CD8-positive, alpha-beta memory T cell (primary cell): ENCODE results near the gene SLC15A5. TPM values are rescaled to one million over a fixed set of nuclear protein-coding genes. Genes with fewer than 3 reads are reported as not detected.

Experiments
- CTCF ChIA-PET: fragments of 350-600 bp; sonication (Branson Sonifier 250); formaldehyde crosslinking; loops from one replicate; lab custom pipeline; 2021; ENCODE audit warnings: antibody characterized with exemption; lab: Charles Lee
- POLR2A ChIA-PET: fragments of 350-600 bp; sonication (Branson Sonifier 250); formaldehyde crosslinking; loops from one replicate; lab custom pipeline; 2021; ENCODE audit warnings: antibody characterized with exemption; lab: Charles Lee
- DNase-seq, 5 donors: peaks; one replicate each; pipeline versions ENCODE4 v3.0.0 to v3.0.0-alpha.2; 2020 to 2022; ENCODE audit warnings: mixed read lengths in 1 of 5
- H3K27ac ChIP-seq: one replicate; pipeline ENCODE4 v1.7.0; 2013; ENCODE audit warnings: low read depth, mild to moderate bottlenecking, low read length, moderate library complexity
- H3K27me3 ChIP-seq: 2 replicates; pipeline ENCODE4 v1.7.0; 2013; ENCODE audit warnings: low read length, mild to moderate bottlenecking; ENCODE audit not compliant: insufficient read depth, poor library complexity, severe bottlenecking
- H3K36me3 ChIP-seq: 2 replicates; pipeline ENCODE4 v1.7.0; 2013; ENCODE audit warnings: mild to moderate bottlenecking, low read length, moderate library complexity; ENCODE audit not compliant: insufficient read depth
- H3K4me1 ChIP-seq: 2 replicates; pipeline ENCODE4 v1.7.0; 2013; ENCODE audit warnings: mild to moderate bottlenecking, low read length, moderate library complexity; ENCODE audit not compliant: insufficient read depth
- H3K4me3 ChIP-seq: 2 replicates; pipeline ENCODE4 v1.7.0; 2013; ENCODE audit warnings: mild to moderate bottlenecking, low read length
- H3K9me3 ChIP-seq: 2 replicates; pipeline ENCODE4 v1.7.0; 2013; ENCODE audit warnings: mild to moderate bottlenecking, low read length
- H3K27ac Mint-ChIP-seq, 8 donors: one replicate each; pipeline ENCODE4 v1.8.0; 2020 to 2021; ENCODE audit warnings: mixed read lengths in 8 of 8, mild to moderate bottlenecking in 6 of 8, inconsistent platforms in 3 of 8, moderate library complexity in 3 of 8
- H3K27me3 Mint-ChIP-seq, 2 donors: one replicate each; pipeline ENCODE4 v1.8.0; 2020 to 2021; ENCODE audit warnings: mixed read lengths in 2 of 2, mild to moderate bottlenecking in 1 of 2, moderate library complexity in 1 of 2
- H3K36me3 Mint-ChIP-seq, 3 donors: one replicate each; pipeline ENCODE4 v1.8.0; 2020 to 2021; ENCODE audit warnings: mixed read lengths in 3 of 3, inconsistent platforms in 1 of 3, mild to moderate bottlenecking in 1 of 3
- H3K4me1 Mint-ChIP-seq, 3 donors: one replicate each; pipeline ENCODE4 v1.8.0; 2020 to 2021; ENCODE audit warnings: mixed read lengths in 3 of 3, inconsistent platforms in 1 of 3, mild to moderate bottlenecking in 1 of 3
- H3K4me3 Mint-ChIP-seq, 7 donors: one replicate each; pipeline ENCODE4 v1.8.0; 2020 to 2021; ENCODE audit warnings: mixed read lengths in 7 of 7, mild to moderate bottlenecking in 6 of 7, moderate library complexity in 4 of 7, inconsistent platforms in 2 of 7
- H3K9me3 Mint-ChIP-seq, 5 donors: one replicate each; pipeline ENCODE4 v1.8.0; 2020 to 2022; ENCODE audit warnings: mixed read lengths in 5 of 5, mild to moderate bottlenecking in 3 of 5, moderate library complexity in 2 of 5, inconsistent platforms in 1 of 5
- polyA plus RNA-seq: library from polyadenylated mRNA; unstranded; fragments of 300-500 nt; fragmentation: Illumina TruSeq; gene quantifications from one replicate; pipeline ENCODE4 v1.2.3, GENCODE V29; 2021
- total RNA-seq, 2 experiments: library from RNA; stranded (reverse); gene quantifications; one replicate each; pipeline ENCODE4 v1.2.3, GENCODE V29; 2021

The SLC15A5 gene, protein sequence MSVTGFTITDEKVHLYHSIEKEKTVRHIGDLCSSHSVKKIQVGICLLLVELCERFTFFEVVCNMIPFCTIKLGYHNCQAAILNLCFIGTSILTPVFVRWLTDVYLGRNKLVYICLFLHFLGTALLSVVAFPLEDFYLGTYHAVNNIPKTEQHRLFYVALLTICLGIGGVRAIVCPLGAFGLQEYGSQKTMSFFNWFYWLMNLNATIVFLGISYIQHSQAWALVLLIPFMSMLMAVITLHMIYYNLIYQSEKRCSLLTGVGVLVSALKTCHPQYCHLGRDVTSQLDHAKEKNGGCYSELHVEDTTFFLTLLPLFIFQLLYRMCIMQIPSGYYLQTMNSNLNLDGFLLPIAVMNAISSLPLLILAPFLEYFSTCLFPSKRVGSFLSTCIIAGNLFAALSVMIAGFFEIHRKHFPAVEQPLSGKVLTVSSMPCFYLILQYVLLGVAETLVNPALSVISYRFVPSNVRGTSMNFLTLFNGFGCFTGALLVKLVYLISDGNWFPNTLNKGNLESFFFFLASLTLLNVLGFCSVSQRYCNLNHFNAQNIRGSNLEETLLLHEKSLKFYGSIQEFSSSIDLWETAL
- total RNA-seq, result not detected
- not detected for polyA plus RNA-seq

DNA sequence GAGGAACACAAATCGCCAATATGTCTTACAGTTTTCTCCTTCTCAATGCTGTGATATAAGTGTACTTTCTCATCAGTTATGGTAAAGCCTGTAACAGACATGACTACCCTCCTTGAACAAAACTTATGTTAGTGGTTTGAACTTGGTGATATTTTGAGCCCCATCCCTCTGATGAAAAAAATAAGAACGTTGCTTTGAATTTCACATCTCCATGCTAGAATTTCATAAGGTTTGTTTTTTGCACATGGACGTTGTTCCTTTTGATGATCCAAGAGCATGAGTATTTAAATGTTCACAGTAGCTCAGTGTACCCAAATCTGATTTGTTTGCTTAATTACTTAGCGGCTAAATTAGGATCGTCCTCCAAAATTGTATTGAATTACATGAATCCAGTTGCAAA lies at the start of gene SLC15A5:
SLC15A5 (minus strand) TSS at position 101 of the 400 bp plus-strand sequence; CDS start at position 101, 0 bp downstream.
- DNase-seq, result no peak

DNA sequence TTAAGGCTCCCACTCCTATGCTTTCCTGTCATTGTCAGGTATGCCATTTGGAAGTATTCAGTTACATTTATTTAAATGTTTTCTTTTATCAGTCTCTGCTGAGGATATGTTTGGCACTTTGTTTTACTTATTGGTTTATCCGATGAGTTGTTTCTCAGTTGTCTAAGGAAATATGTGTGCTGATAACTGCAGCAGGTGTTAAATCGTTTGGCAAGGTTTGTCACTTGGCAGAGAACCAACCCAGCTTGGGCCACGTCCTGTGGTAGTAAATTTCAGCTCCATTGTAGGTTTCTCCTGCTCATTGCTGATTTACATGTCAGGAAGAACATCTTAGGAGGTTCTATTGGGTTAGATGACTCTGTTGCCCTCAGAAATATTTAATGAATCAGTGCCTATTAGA lies 47.9 kb upstream of the SLC15A5 start:
- no peaks in the 10 kb centered on the region for H3K4me1 Mint-ChIP-seq
- no peak for DNase-seq
- no peaks in the 10 kb centered on the region for H3K36me3 Mint-ChIP-seq
- ChIA-PET CTCF (no interaction called here), POLR2A (no interaction called here)
- Histone ChIP-seq H3K4me3 (no peak overlapping the region), H3K27ac (no peak overlapping the region), H3K27me3 (no peaks in the 10 kb centered on the region), H3K9me3 (peaks cover 7% of the 10 kb centered on the region), H3K4me1 (no peaks in the 10 kb centered on the region), H3K36me3 (no peaks in the 10 kb centered on the region)
- peaks cover 5 to 36% (median 13%) of the 10 kb centered on the region in 5 donors for H3K9me3 Mint-ChIP-seq
- no peaks in the 10 kb centered on the region for H3K27me3 Mint-ChIP-seq
- no peak overlapping the region for H3K4me3 Mint-ChIP-seq
- H3K27ac Mint-ChIP-seq, result no peak overlapping the region

More for the DNA sequence above, at the start of gene SLC15A5:
- H3K36me3 ChIP-seq, result no peaks in the 10 kb centered on the region
- no peaks in the 10 kb centered on the region for H3K9me3 ChIP-seq
- ChIA-PET POLR2A (no interaction called here), CTCF (no interaction called here)
- Mint-ChIP-seq H3K36me3 (no peaks in the 10 kb centered on the region), H3K27ac (no peak within 1 kb of the TSS), H3K4me1 (no peaks in the 10 kb centered on the region), H3K9me3 (peaks cover 0 to 18% (median 5%) of the 10 kb centered on the region in 5 donors), H3K4me3 (no peak within 1 kb of the TSS), H3K27me3 (no peaks in the 10 kb centered on the region)
- H3K4me3 ChIP-seq, result no peak within 1 kb of the TSS
- no peaks in the 10 kb centered on the region for H3K27me3 ChIP-seq
- no peaks in the 10 kb centered on the region for H3K4me1 ChIP-seq
- H3K27ac ChIP-seq, result no peak within 1 kb of the TSS

DNA sequence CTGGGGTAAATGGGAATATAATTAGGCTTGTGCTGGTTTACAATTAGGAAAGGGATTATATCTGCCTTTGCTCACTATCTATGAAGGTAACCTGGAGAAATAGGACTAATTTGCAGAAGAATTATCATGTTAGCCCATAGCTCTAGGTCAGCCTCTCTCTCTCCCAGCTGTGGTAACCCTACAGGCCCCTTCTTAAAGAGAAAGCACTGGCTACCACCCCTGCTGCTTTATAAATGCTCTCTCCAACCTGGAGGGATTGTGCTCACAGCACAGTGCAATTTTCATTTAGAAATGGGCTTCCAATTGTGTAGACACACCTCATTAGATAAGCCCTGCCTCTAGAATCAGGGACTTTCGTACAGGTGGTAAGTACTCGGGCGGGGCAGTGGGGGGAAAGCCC lies 47.3 kb upstream of the SLC15A5 start:
- Histone ChIP-seq H3K4me1 (no peaks in the 10 kb centered on the region), H3K36me3 (no peaks in the 10 kb centered on the region), H3K27ac (no peak overlapping the region), H3K4me3 (no peak overlapping the region), H3K9me3 (peaks cover 7% of the 10 kb centered on the region), H3K27me3 (no peaks in the 10 kb centered on the region)
- Mint-ChIP-seq H3K4me1 (no peaks in the 10 kb centered on the region), H3K27ac (no peak overlapping the region), H3K9me3 (peaks cover 5 to 39% (median 13%) of the 10 kb centered on the region in 5 donors), H3K27me3 (no peaks in the 10 kb centered on the region), H3K4me3 (no peak overlapping the region), H3K36me3 (no peaks in the 10 kb centered on the region)
- CTCF ChIA-PET, result no interaction called here
- DNase-seq, result no peak
- POLR2A ChIA-PET, result no interaction called here

DNA sequence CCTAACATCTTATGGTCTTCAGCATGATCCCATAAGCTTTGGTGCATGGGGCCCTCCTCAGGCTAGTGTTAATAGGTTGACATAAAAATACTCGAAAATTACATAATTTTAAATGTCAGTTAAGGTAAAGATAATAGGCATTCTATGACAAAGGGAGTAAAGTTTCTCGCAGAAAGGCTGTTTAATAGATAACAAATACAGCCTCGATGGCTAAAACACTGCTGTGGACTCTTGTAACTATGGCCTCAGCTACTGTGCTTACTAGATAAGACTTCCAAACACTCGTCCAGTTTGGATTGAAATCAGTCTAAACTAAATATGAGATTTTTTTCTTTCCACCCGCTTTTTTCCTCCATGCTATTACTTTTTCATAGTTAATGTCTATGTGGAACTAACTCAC lies 46.8 kb upstream of the SLC15A5 start:
- H3K36me3 Mint-ChIP-seq, result no peaks in the 10 kb centered on the region
- POLR2A ChIA-PET, result no interaction called here
- H3K4me1 Mint-ChIP-seq, result no peaks in the 10 kb centered on the region
- Histone ChIP-seq H3K4me3 (no peak overlapping the region), H3K4me1 (no peaks in the 10 kb centered on the region), H3K9me3 (peaks cover 7% of the 10 kb centered on the region), H3K36me3 (no peaks in the 10 kb centered on the region), H3K27ac (no peak overlapping the region), H3K27me3 (no peaks in the 10 kb centered on the region)
- no peak for DNase-seq
- H3K4me3 Mint-ChIP-seq, result no peak overlapping the region
- H3K27ac Mint-ChIP-seq, result no peak overlapping the region
- CTCF ChIA-PET, result no interaction called here
- H3K9me3 Mint-ChIP-seq, result peaks cover 5 to 39% (median 13%) of the 10 kb centered on the region in 5 donors
- no peaks in the 10 kb centered on the region for H3K27me3 Mint-ChIP-seq

DNA sequence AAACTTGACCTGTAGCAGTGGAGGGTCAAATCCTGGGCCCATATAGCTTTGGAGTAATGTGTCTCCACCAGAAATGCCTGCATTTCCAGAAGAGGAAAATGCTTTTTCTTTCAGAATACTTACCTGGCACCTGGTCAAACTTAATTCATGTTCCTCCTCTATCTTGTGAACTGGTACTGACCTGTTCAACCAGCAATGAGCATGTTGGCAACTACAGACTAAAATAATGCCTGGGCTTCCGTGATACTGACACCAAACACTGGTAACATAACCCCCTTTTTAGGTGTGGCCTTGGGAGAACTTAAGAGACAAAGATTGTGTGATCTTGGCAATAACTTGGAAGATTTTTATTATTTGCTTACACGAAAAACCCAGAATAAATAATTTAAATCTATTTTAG lies 46.2 kb upstream of the SLC15A5 start:
- no peaks in the 10 kb centered on the region for H3K4me1 ChIP-seq
- peaks cover 7% of the 10 kb centered on the region for H3K9me3 ChIP-seq
- no peaks in the 10 kb centered on the region for H3K36me3 ChIP-seq
- CTCF ChIA-PET, result no interaction called here
- no peak overlapping the region for H3K27ac ChIP-seq
- POLR2A ChIA-PET, result no interaction called here
- H3K4me3 ChIP-seq, result no peak overlapping the region
- Mint-ChIP-seq H3K27me3 (no peaks in the 10 kb centered on the region), H3K4me3 (no peak overlapping the region), H3K4me1 (no peaks in the 10 kb centered on the region), H3K9me3 (peaks cover 5 to 37% (median 13%) of the 10 kb centered on the region in 5 donors), H3K36me3 (no peaks in the 10 kb centered on the region), H3K27ac (no peak overlapping the region)
- H3K27me3 ChIP-seq, result no peaks in the 10 kb centered on the region
- DNase-seq, result no peak

DNA sequence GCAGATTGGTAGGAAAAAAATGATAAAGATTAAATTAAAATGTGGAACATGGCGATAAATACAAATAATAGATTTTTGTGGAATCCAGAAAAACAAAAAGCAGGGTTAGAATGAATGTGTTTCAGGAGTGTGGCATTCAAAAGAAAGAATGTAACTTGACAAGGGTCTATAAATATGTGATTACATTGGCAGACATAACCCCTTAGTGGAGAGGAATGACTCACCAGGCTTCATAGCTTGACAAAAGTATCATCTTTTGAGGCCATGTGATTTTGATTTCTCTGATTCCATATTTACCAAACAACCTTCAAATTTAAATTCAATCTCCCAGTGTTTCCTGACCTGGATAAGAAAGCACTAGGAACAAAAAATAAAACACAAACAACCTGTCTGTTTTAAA lies 45.5 kb upstream of the SLC15A5 start:
- CTCF ChIA-PET, result no interaction called here
- H3K4me3 ChIP-seq, result no peak overlapping the region
- H3K36me3 Mint-ChIP-seq, result no peaks in the 10 kb centered on the region
- H3K27me3 Mint-ChIP-seq, result no peaks in the 10 kb centered on the region
- H3K36me3 ChIP-seq, result no peaks in the 10 kb centered on the region
- no peak for DNase-seq
- no peaks in the 10 kb centered on the region for H3K4me1 Mint-ChIP-seq
- no peaks in the 10 kb centered on the region for H3K4me1 ChIP-seq
- POLR2A ChIA-PET, result no interaction called here
- peaks cover 4% of the 10 kb centered on the region for H3K9me3 ChIP-seq
- H3K27ac ChIP-seq, result no peak overlapping the region
- H3K27ac Mint-ChIP-seq, result no peak overlapping the region
- H3K27me3 ChIP-seq, result no peaks in the 10 kb centered on the region
- peaks cover 5 to 36% (median 11%) of the 10 kb centered on the region in 5 donors for H3K9me3 Mint-ChIP-seq
- no peak overlapping the region for H3K4me3 Mint-ChIP-seq

DNA sequence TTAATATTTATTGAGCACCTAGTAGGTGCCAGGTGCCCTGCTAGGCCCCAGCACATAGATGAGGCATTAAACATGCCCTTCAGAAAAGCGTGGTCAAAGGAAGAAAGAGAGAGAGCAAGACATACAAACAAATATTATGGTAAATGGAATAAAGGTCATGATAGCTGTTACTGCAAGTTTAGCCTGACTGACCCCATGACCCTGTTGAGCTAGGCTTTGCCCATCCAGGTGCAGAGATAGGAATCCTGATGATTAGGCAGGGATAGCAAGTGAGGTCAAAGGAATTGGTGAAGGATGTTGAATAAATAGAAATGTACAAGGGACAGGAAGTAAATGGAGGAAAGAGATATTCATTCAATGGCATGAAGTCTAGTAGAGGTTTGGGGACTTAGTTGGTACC lies 33.4 kb upstream of the SLC15A5 start:
- Histone ChIP-seq H3K36me3 (no peaks in the 10 kb centered on the region), H3K9me3 (no peaks in the 10 kb centered on the region), H3K27me3 (no peaks in the 10 kb centered on the region), H3K4me1 (no peaks in the 10 kb centered on the region), H3K4me3 (no peak overlapping the region), H3K27ac (no peak overlapping the region)
- H3K9me3 Mint-ChIP-seq, result peaks cover 3 to 18% (median 6%) of the 10 kb centered on the region in 5 donors
- POLR2A ChIA-PET, result no interaction called here
- no peak for DNase-seq
- H3K27me3 Mint-ChIP-seq, result no peaks in the 10 kb centered on the region
- H3K4me1 Mint-ChIP-seq, result no peaks in the 10 kb centered on the region
- no peak overlapping the region for H3K27ac Mint-ChIP-seq
- H3K4me3 Mint-ChIP-seq, result no peak overlapping the region
- H3K36me3 Mint-ChIP-seq, result no peaks in the 10 kb centered on the region
- CTCF ChIA-PET, result no interaction called here

DNA sequence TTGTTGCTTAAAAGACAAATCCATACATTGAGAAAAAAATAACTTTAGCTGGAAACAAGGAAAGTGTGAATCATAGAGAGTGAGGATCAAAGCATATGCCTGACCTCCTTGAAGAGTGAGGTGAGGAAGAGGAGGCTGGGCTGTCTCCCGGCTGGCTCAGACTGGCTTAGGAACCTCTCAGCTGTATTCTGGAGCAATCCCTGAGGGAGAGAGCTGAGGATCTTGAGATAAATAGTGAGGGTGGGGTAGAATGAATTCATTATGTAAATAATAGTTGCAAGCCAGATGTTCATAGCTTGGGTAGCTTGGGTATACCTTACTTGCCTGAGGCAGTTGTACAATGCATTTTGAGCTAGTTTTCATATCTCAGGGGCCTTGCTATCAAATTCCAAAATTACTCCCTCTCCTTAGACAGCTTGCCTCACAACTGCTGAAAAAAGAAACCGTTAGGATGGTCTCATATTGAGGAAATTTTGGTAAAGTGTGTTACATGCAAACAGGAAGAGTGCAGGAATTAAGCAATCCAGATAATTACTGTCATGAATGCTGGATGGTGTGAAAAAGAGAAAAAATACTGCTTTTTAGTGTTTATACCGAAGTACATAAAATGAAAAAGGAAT lies 30.5 kb upstream of the SLC15A5 start:
- DNase-seq, result no peak
- Mint-ChIP-seq H3K4me1 (no peaks in the 10 kb centered on the region), H3K9me3 (peaks cover 2 to 25% (median 4%) of the 10 kb centered on the region in 5 donors), H3K4me3 (no peak overlapping the region), H3K27me3 (no peaks in the 10 kb centered on the region), H3K27ac (no peak overlapping the region), H3K36me3 (no peaks in the 10 kb centered on the region)
- Histone ChIP-seq H3K36me3 (no peaks in the 10 kb centered on the region), H3K4me3 (no peak overlapping the region), H3K9me3 (no peaks in the 10 kb centered on the region), H3K4me1 (no peaks in the 10 kb centered on the region), H3K27ac (no peak overlapping the region), H3K27me3 (no peaks in the 10 kb centered on the region)
- POLR2A ChIA-PET, result no interaction called here
- CTCF ChIA-PET, result no interaction called here
